ENCODE measurements around the gene GSKIP.
"Not testable (repeated sequence)": the region's sequence is repeated elsewhere in the genome, so short reads cannot be mapped to it uniquely, and the experiment has no call there.

Gene GSKIP, protein sequence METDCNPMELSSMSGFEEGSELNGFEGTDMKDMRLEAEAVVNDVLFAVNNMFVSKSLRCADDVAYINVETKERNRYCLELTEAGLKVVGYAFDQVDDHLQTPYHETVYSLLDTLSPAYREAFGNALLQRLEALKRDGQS
- 14.8 to 37.3 (median 25.8) reads per million in 9 experiments for total RNA-seq

DNA sequence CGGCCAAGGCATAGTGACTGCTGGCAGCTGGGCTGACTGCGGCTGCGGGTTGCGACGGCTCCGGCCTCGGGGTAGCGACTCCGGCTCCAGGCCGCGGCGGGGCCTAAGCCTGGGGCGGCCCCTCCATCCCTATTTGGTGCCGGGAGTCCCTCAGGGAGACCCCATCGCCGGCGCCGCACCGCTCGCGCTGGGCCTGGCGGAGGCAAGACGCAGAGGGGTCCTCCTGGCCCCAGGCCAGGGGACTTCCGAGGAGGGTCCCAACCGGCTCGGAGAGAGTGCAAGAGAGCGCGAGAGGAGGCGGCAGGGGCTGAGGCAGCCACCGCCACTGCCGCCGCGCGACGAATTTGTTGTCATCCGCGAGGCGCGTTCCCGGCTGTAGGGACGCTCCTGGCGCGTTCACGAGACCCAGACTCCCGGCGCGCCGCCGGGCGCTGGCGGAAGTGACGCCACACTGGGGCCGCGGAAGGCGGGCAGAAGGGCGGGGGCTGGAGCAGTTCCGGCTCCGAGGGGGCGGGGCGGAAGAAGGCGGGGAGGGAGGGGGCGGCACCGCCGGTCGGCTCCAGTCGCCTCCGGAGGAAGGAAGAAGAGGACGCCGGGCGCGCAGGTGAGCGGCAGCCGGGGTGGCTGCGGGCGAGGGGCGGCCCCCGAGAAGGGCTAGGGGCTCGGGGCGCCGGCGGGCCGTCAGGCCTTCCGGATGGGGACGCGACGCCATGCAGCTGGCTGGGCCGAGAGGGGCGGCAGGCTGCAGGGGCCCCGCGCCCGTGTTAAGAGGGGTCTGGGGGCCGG is at the start of gene GSKIP, which contains the start of gene ATG2B:
Gene GSKIP, plus strand, starts transcription at position 562 of the 786 bp plus-strand sequence. CDS start 18,722 bp downstream, outside the sequence.
Gene ATG2B, minus strand, starts transcription at position 377 of the 786 bp plus-strand sequence. Its CDS starts 365 bp downstream, at position 12.
- peak within 1 kb of the TSS; percentile 87 to 92 for H3K27ac Mint-ChIP-seq
- no peaks in the 10 kb centered on the region for H3K9me3 Mint-ChIP-seq
- peaks cover 12% of the 10 kb centered on the region for H3K36me3 Mint-ChIP-seq (ENCODE audit: insufficient read depth)
- no peaks in the 10 kb centered on the region for H3K27me3 Mint-ChIP-seq
- H3K4me3 Mint-ChIP-seq, result peak within 1 kb of the TSS; percentile 88 to 89
- H3K4me1 Mint-ChIP-seq (ENCODE audit: low read depth in 2 of 2), result peaks cover 32 to 55% of the 10 kb centered on the region in 2 donors
- ATAC-seq (replicated peaks), result peak; percentile 79
- DNase-seq, result peak; percentile 96 to 98 (median 98)

- peaks cover 55% of the 10 kb centered on the region for H3K36me3 Mint-ChIP-seq (ENCODE audit: insufficient read depth)
- H3K4me3 Mint-ChIP-seq, result no peak overlapping the region
- no peaks in the 10 kb centered on the region for H3K27me3 Mint-ChIP-seq
- ATAC-seq (replicated peaks) (no peak), DNase-seq (no peak)
- H3K9me3 Mint-ChIP-seq, result no peaks in the 10 kb centered on the region
- H3K4me1 Mint-ChIP-seq (ENCODE audit: low read depth in 2 of 2), result no peaks in the 10 kb centered on the region
- H3K27ac Mint-ChIP-seq, result no peak overlapping the region
Observed at GRCh38 chr14:96316087-96316486, 47.2 kb upstream of the GSKIP start.

- no peak for ATAC-seq (replicated peaks)
- no peaks in the 10 kb centered on the region for H3K4me1 Mint-ChIP-seq (ENCODE audit: low read depth in 2 of 2)
- no peak for DNase-seq
- H3K9me3 Mint-ChIP-seq, result no peaks in the 10 kb centered on the region
- H3K36me3 Mint-ChIP-seq (ENCODE audit: insufficient read depth), result peaks cover 51% of the 10 kb centered on the region
- H3K27ac Mint-ChIP-seq, result peak overlapping the region in 1 of 2 donors; percentile 18
- no peak overlapping the region for H3K4me3 Mint-ChIP-seq
- no peaks in the 10 kb centered on the region for H3K27me3 Mint-ChIP-seq
Observed at GRCh38 chr14:96318836-96319235, 44.5 kb upstream of the GSKIP start.

DNA sequence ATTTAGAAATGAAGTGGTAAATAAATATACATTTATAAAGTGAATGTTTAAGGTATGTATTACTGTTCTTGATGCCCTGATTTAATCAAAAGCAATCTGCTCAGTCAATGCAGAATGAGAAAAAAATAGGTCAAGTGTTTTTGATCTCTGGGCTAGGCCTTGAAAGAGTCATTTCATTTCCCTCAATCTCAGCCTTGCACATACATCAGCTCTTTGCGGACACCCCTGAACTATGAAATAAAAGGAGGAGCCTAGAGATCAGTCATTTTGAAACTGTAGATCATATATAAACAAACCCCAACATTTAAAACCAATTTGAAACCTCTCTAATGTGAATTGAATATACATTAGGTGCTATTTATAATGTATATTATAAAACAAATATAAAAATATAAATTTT is 42.7 kb upstream of the GSKIP start:
- no peaks in the 10 kb centered on the region for H3K9me3 Mint-ChIP-seq
- H3K27me3 Mint-ChIP-seq, result no peaks in the 10 kb centered on the region
- H3K36me3 Mint-ChIP-seq (ENCODE audit: insufficient read depth), result peaks cover 48% of the 10 kb centered on the region
- no peak overlapping the region for H3K27ac Mint-ChIP-seq
- no peaks in the 10 kb centered on the region for H3K4me1 Mint-ChIP-seq (ENCODE audit: low read depth in 2 of 2)
- H3K4me3 Mint-ChIP-seq, result no peak overlapping the region
- ATAC-seq (replicated peaks) (no peak), DNase-seq (no peak)

GRCh38 chr14:96324219-96324618 is 39.1 kb upstream of the GSKIP start:
- Mint-ChIP-seq H3K9me3 (no peaks in the 10 kb centered on the region), H3K36me3 (ENCODE audit: insufficient read depth) (peaks cover 48% of the 10 kb centered on the region)

GRCh38 chr14:96338551-96338950 is 24.8 kb upstream of the GSKIP start:
- peak overlapping the region in 1 of 2 donors; percentile 38 for H3K27ac Mint-ChIP-seq
- DNase-seq (no peak), ATAC-seq (replicated peaks) (no peak)
- H3K9me3 Mint-ChIP-seq, result no peaks in the 10 kb centered on the region
- peaks cover 25% of the 10 kb centered on the region for H3K36me3 Mint-ChIP-seq (ENCODE audit: insufficient read depth)
- H3K27me3 Mint-ChIP-seq, result no peaks in the 10 kb centered on the region
- no peaks in the 10 kb centered on the region for H3K4me1 Mint-ChIP-seq (ENCODE audit: low read depth in 2 of 2)
- H3K4me3 Mint-ChIP-seq, result no peak overlapping the region

More at GRCh38 chr14:96324219-96324618, 39.1 kb upstream of the GSKIP start:
- H3K27me3 Mint-ChIP-seq, result no peaks in the 10 kb centered on the region
- H3K4me3 Mint-ChIP-seq, result no peak overlapping the region
- H3K27ac Mint-ChIP-seq, result peak overlapping the region in 1 of 2 donors; percentile 25
- ATAC-seq (replicated peaks) (no peak), DNase-seq (no peak)
- no peaks in the 10 kb centered on the region for H3K4me1 Mint-ChIP-seq (ENCODE audit: low read depth in 2 of 2)

- Mint-ChIP-seq H3K27ac (no peak overlapping the region), H3K36me3 (ENCODE audit: insufficient read depth) (peaks cover 25% of the 10 kb centered on the region), H3K9me3 (no peaks in the 10 kb centered on the region), H3K4me1 (ENCODE audit: low read depth in 2 of 2) (no peaks in the 10 kb centered on the region), H3K4me3 (no peak overlapping the region), H3K27me3 (no peaks in the 10 kb centered on the region)
- no peak for DNase-seq
- no peak for ATAC-seq (replicated peaks)
Observed at GRCh38 chr14:96341323-96341722, 22.0 kb upstream of the GSKIP start.

- peaks cover 14% of the 10 kb centered on the region for H3K36me3 Mint-ChIP-seq (ENCODE audit: insufficient read depth)
- DNase-seq, result no peak
Observed at GRCh38 chr14:96345669-96346068, 17.7 kb upstream of the GSKIP start.

GRCh38 chr14:96347957-96348356 is 15.4 kb upstream of the GSKIP start:
- H3K4me1 Mint-ChIP-seq (ENCODE audit: low read depth in 2 of 2), result peaks cover 5 to 23% of the 10 kb centered on the region in 2 donors
- not testable (repeated sequence) for H3K27ac Mint-ChIP-seq; H3K27me3 Mint-ChIP-seq; DNase-seq; H3K9me3 Mint-ChIP-seq; H3K4me3 Mint-ChIP-seq; ATAC-seq (replicated peaks); H3K36me3 Mint-ChIP-seq (ENCODE audit: insufficient read depth)

More at GRCh38 chr14:96345669-96346068, 17.7 kb upstream of the GSKIP start:
- Mint-ChIP-seq H3K4me1 (ENCODE audit: low read depth in 2 of 2) (peaks cover 4 to 19% of the 10 kb centered on the region in 2 donors), H3K27ac (no peak overlapping the region), H3K9me3 (no peaks in the 10 kb centered on the region), H3K27me3 (no peaks in the 10 kb centered on the region), H3K4me3 (no peak overlapping the region)
- ATAC-seq (replicated peaks), result no peak

DNA sequence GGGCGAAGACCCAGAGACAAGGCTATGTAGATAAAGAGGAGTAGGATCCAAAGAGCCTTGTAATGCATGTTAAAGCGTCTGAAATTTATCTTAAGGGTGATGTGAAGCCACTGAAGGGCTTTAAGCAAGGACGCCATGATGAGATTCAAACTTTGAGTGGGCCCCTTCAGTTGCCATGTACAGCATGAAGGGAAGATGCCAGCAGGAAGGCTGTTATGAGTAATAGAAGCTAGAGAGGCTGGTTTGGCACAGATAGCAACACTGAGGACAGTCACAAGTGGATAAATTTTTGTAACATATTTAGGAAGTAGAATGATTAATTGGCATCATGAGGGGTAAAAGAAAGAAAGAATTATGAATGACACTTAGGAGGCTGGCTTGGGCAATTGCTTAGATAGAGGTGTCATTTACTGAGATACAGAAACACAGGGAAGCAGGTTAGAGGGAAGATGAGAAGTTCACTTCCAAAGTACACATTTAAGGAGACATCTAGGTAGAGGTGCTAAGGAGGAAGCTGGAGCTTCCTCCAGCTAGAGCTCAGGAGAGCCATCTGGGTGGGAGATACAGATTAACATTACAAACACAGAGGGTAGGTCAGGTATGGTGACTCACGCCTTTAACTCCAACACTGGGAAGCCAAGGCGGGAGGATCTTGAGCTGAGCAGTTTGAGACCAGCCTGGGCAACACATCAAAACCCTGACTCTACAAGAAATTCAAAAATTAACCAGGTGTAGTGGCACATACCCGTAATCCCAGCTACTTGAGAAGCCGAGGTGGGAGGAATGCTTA is 13.8 kb upstream of the GSKIP start:
- H3K36me3 Mint-ChIP-seq (ENCODE audit: insufficient read depth), result no peaks in the 10 kb centered on the region
- no peak for ATAC-seq (replicated peaks)

DNA sequence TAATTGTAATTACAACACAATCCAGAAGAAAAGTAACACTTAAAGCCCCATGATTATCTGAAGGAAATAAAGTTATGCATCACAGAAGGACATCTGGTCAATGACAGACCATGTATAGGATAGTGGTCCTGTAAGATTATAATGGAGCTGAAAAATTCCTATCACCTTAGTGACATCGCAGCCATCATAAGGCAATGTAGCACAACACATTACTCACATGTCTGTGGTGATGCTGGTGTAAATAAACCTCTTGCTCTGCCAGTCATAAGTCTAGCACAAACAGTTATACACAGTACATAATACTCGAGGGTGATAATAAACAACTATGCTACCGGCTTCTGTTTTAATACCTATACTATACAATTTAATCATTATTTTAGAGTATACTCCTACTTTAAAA is 11.3 kb upstream of the GSKIP start:
- peaks cover 9 to 22% of the 10 kb centered on the region in 2 donors for H3K4me1 Mint-ChIP-seq (ENCODE audit: low read depth in 2 of 2)
- H3K36me3 Mint-ChIP-seq (ENCODE audit: insufficient read depth), result peaks cover 7% of the 10 kb centered on the region
- H3K9me3 Mint-ChIP-seq, result no peaks in the 10 kb centered on the region
- no peak overlapping the region for H3K27ac Mint-ChIP-seq
- ATAC-seq (replicated peaks) (no peak), DNase-seq (no peak)
- no peaks in the 10 kb centered on the region for H3K27me3 Mint-ChIP-seq
- no peak overlapping the region for H3K4me3 Mint-ChIP-seq

More for the DNA sequence above, 13.8 kb upstream of the GSKIP start:
- peaks cover 8 to 23% of the 10 kb centered on the region in 2 donors for H3K4me1 Mint-ChIP-seq (ENCODE audit: low read depth in 2 of 2)
- H3K9me3 Mint-ChIP-seq, result no peaks in the 10 kb centered on the region
- H3K27me3 Mint-ChIP-seq, result no peaks in the 10 kb centered on the region
- DNase-seq, result no peak
- no peak overlapping the region for H3K4me3 Mint-ChIP-seq
- H3K27ac Mint-ChIP-seq, result no peak overlapping the region

- no peak for DNase-seq
- no peak for ATAC-seq (replicated peaks)
- H3K9me3 Mint-ChIP-seq, result no peaks in the 10 kb centered on the region
- no peak overlapping the region for H3K4me3 Mint-ChIP-seq
- H3K27me3 Mint-ChIP-seq, result no peaks in the 10 kb centered on the region
- H3K36me3 Mint-ChIP-seq (ENCODE audit: insufficient read depth), result peaks cover 7% of the 10 kb centered on the region
- H3K27ac Mint-ChIP-seq, result no peak overlapping the region
- peaks cover 9 to 21% of the 10 kb centered on the region in 2 donors for H3K4me1 Mint-ChIP-seq (ENCODE audit: low read depth in 2 of 2)
Observed at GRCh38 chr14:96352708-96353107, 10.6 kb upstream of the GSKIP start.

- Mint-ChIP-seq H3K9me3 (no peaks in the 10 kb centered on the region), H3K4me3 (no peak overlapping the region), H3K4me1 (ENCODE audit: low read depth in 2 of 2) (peaks cover 9 to 27% of the 10 kb centered on the region in 2 donors), H3K36me3 (ENCODE audit: insufficient read depth) (peaks cover 7% of the 10 kb centered on the region), H3K27me3 (no peaks in the 10 kb centered on the region), H3K27ac (no peak overlapping the region)
- no peak for ATAC-seq (replicated peaks)
- DNase-seq, result no peak
Observed at GRCh38 chr14:96354246-96354645, 9.1 kb upstream of the GSKIP start.
